HCT116 (cell line): ENCODE measurements around the gene CENPU. TPM values are rescaled to one million over a fixed set of nuclear protein-coding genes. Genes with fewer than 3 reads are reported as not detected.

Experiments
- ATAC-seq: fragments of 200-7000 bp; cut with Tn5 transposase; 2 replicates; pipeline ENCODE4 v1.9.1; 2020; ENCODE audit warnings: mild to moderate bottlenecking, moderate library complexity
- BruUV-seq: library from RNA; stranded (reverse); fragments of 400-500 nt; replicated peaks from 2 replicates; lab custom pipeline; 2021; lab: Mats Ljungman, UMichigan
- CTCF ChIA-PET: fragments of 300-600 bp; sonication (Branson Sonifier 250); formaldehyde crosslinking; loops from one replicate; lab custom pipeline; 2021; ENCODE audit warnings: antibody characterized with exemption; lab: Charles Lee
- POLR2A ChIA-PET: fragments of 300-600, 350-600 bp; sonication (Branson Sonifier 250); formaldehyde crosslinking; loops from one replicate; lab custom pipeline; 2021; ENCODE audit warnings: antibody characterized with exemption; lab: Charles Lee
- RAD21 ChIA-PET, 2 experiments: fragments of 300-600 bp; sonication (Branson Sonifier 250); formaldehyde crosslinking; loops; one replicate each; lab custom pipeline; 2023; ENCODE audit warnings: low total read pairs in 2 of 2; ENCODE audit not compliant: uncharacterized antibody in 2 of 2, unreplicated experiment in 2 of 2, low non-redundant PET in 1 of 2; lab: Charles Lee
- DNase-seq: peaks from one replicate; pipeline ENCODE4 v3.0.0-alpha.2; 2010; ENCODE audit warnings: low read depth, low spot score
- H2AFZ ChIP-seq: fragments of 200-600 bp; shearing (Covaris generic), sonication (generic); 2 replicates; pipeline ENCODE4 v1.6.1; 2017; ENCODE audit warnings: low read depth, mixed run types, mixed read lengths, antibody characterized with exemption, low read length; ENCODE audit not compliant: poor library complexity, severe bottlenecking
- H3K27ac ChIP-seq: 2 replicates; pipeline ENCODE4 v1.5.1; 2012; ENCODE audit warnings: low read depth, low read length
- H3K27me3 ChIP-seq: fragments of 200-600 bp; sonication (generic); 2 replicates; pipeline ENCODE4 v1.6.1; 2016; ENCODE audit warnings: mixed run types, low read length, mixed read lengths; ENCODE audit not compliant: insufficient read depth
- H3K36me3 ChIP-seq, 2 experiments: fragments of 200-500 bp in 1 of 2; fragments of 200-600 bp in 1 of 2; sonication (Bioruptor generic) in 1 of 2; sonication (generic) in 1 of 2; 2 replicates each; pipeline versions ENCODE4 v1.5.1 to v1.6.1; 2014 to 2016; ENCODE audit warnings: low read length in 2 of 2, inconsistent platforms in 1 of 2, mixed read lengths in 1 of 2, mixed run types in 1 of 2; ENCODE audit not compliant: insufficient read depth in 2 of 2, control insufficient read depth in 1 of 2
- H3K4me1 ChIP-seq, 2 experiments: fragments of 200-600 bp in 1 of 2; sonication (generic) in 1 of 2; 2 replicates each; pipeline versions ENCODE4 v1.5.1 to v1.6.1; 2012 to 2017; ENCODE audit warnings: low read length in 2 of 2, inconsistent platforms in 1 of 2, mild to moderate bottlenecking in 1 of 2, mixed read lengths in 1 of 2, mixed run types in 1 of 2, moderate library complexity in 1 of 2; ENCODE audit not compliant: insufficient read depth in 2 of 2, control insufficient read depth in 1 of 2
- H3K4me2 ChIP-seq: fragments of 200-600 bp; sonication (generic); 2 replicates; pipeline ENCODE4 v1.6.1; 2017; ENCODE audit warnings: mixed run types, low read length, mixed read lengths
- H3K4me3 ChIP-seq, 2 experiments: fragments of 200-600 bp in 1 of 2; sonication (generic) in 1 of 2; replicated peaks in 1 of 2; 2 replicates each; pipeline ENCODE4 v1.5.1; 2011 to 2016; ENCODE audit warnings: low read length in 2 of 2, control low read depth in 1 of 2, low read depth in 1 of 2, mild to moderate bottlenecking in 1 of 2, mixed read lengths in 1 of 2, mixed run types in 1 of 2
- H3K79me2 ChIP-seq: fragments of 200-600 bp; sonication (generic); 2 replicates; pipeline ENCODE4 v1.6.1; 2017; ENCODE audit warnings: mild to moderate bottlenecking, mixed run types, low read length, moderate library complexity, mixed read lengths; ENCODE audit not compliant: insufficient read depth
- H3K9ac ChIP-seq: fragments of 200-600 bp; sonication (generic); 2 replicates; pipeline ENCODE4 v1.6.1; 2016; ENCODE audit warnings: low read length, mixed read lengths
- H3K9me2 ChIP-seq: fragments of 200-600 bp; sonication (generic), shearing (Covaris generic); 2 replicates; pipeline ENCODE4 v1.6.1; 2017; ENCODE audit warnings: mixed run types, mild to moderate bottlenecking, moderate library complexity; ENCODE audit not compliant: insufficient read depth
- H3K9me3 ChIP-seq, 2 experiments: fragments of 200-500 bp in 1 of 2; fragments of 200-600 bp in 1 of 2; sonication (Bioruptor generic) in 1 of 2; sonication (generic) in 1 of 2; 2 replicates each; pipeline ENCODE4 v1.6.1; 2014 to 2017; ENCODE audit warnings: low read length in 2 of 2, mixed read lengths in 2 of 2, inconsistent platforms in 1 of 2, low read depth in 1 of 2, mild to moderate bottlenecking in 1 of 2, mixed run types in 1 of 2, moderate library complexity in 1 of 2; ENCODE audit not compliant: control insufficient read depth in 1 of 2, insufficient read depth in 1 of 2
- H4K20me1 ChIP-seq: fragments of 200-600 bp; sonication (generic), shearing (Covaris generic); 2 replicates; pipeline ENCODE4 v1.6.1; 2017; ENCODE audit warnings: mixed run types, mild to moderate bottlenecking, moderate library complexity; ENCODE audit not compliant: insufficient read depth
- CBX3 ChIP-seq: IDR thresholded peaks from 2 replicates; pipeline ENCODE4 v1.6.1; 2012; ENCODE audit warnings: low read depth
- ELF1 ChIP-seq: IDR thresholded peaks from 2 replicates; pipeline ENCODE4 v1.6.1; 2012; ENCODE audit warnings: low read depth, borderline replicate concordance
- EZH2 ChIP-seq: fragments of 200-600 bp; sonication (generic); IDR thresholded peaks from 2 replicates; pipeline ENCODE4 v1.6.1; 2017; ENCODE audit warnings: antibody characterized with exemption, mixed run types
- EZH2phosphoT487 ChIP-seq: fragments of 200-600 bp; IDR thresholded peaks from 2 replicates; pipeline ENCODE4 v1.6.1; 2018; ENCODE audit warnings: antibody characterized with exemption, borderline replicate concordance
- FOSL1 ChIP-seq: IDR thresholded peaks from 2 replicates; pipeline ENCODE4 v1.6.1; 2012; ENCODE audit warnings: low read depth
- POLR2A ChIP-seq: IDR thresholded peaks from 2 replicates; pipeline ENCODE4 v1.7.0; 2011; ENCODE audit warnings: borderline replicate concordance; ENCODE audit not compliant: insufficient read depth, insufficient read length; ENCODE audit errors: extremely low read depth
- POLR2AphosphoS5 ChIP-seq: IDR thresholded peaks from 2 replicates; pipeline ENCODE4 v1.6.1; 2011; ENCODE audit warnings: mild to moderate bottlenecking, low read depth, low read length, moderate library complexity
- SP1 ChIP-seq: IDR thresholded peaks from 2 replicates; pipeline ENCODE4 v1.6.1; 2012; ENCODE audit warnings: low read depth
- YY1 ChIP-seq: IDR thresholded peaks from 2 replicates; pipeline ENCODE4 v1.6.1; 2011; ENCODE audit warnings: low read length, low read depth, moderate library complexity, mild to moderate bottlenecking; ENCODE audit not compliant: insufficient replicate concordance; ENCODE audit errors: extremely low read depth
- ZFX ChIP-seq: fragments of 450-650 bp; IDR thresholded peaks from 2 replicates; pipeline ENCODE4 v1.6.1; 2017
- ZNF274 ChIP-seq: fragments of 200-500 bp; sonication (Bioruptor generic); IDR thresholded peaks from 2 replicates; pipeline ENCODE4 v1.6.1; 2014; ENCODE audit warnings: mild to moderate bottlenecking, low read depth, low read length, inconsistent platforms
- intact Hi-C: fragments of 100-400 bp; cut with micrococcal nuclease; formaldehyde crosslinking; loops from 2 replicates; pipeline ENCODE4 v1.10.0; 2022
- total RNA-seq: library from RNA; stranded (reverse); gene quantifications from one replicate; pipeline ENCODE4 v1.2.1, GENCODE V29; 2021; ENCODE audit not compliant: unreplicated experiment
- TF ChIP-seq, protein P1 (sequence below): IDR thresholded peaks from 2 replicates; pipeline ENCODE4 v1.6.1; 2011; ENCODE audit warnings: mild to moderate bottlenecking, low read length, moderate library complexity; ENCODE audit not compliant: insufficient replicate concordance; ENCODE audit errors: extremely low read depth
- TF ChIP-seq, protein P2 (sequence below): IDR thresholded peaks from 2 replicates; pipeline ENCODE4 v1.6.1; 2012
- TF ChIP-seq, protein P3 (sequence below), 3 experiments: fragments of 200-600 bp in 1 of 3; sonication (generic) in 1 of 3; IDR thresholded peaks in 2 of 3; conservative IDR thresholded peaks in 1 of 3; 2 replicates each; pipeline ENCODE4 v1.5.1; 2012 to 2017; ENCODE audit warnings: low read depth in 2 of 3, low read length in 2 of 3, antibody characterized with exemption in 1 of 3, borderline replicate concordance in 1 of 3, control low read depth in 1 of 3, mild to moderate bottlenecking in 1 of 3, mixed read lengths in 1 of 3, mixed run types in 1 of 3, moderate library complexity in 1 of 3; ENCODE audit not compliant: insufficient read depth in 1 of 3

Gene CENPU
- total RNA-seq, 1 experiment from 2014 or later = 28.2 TPM

DNA sequence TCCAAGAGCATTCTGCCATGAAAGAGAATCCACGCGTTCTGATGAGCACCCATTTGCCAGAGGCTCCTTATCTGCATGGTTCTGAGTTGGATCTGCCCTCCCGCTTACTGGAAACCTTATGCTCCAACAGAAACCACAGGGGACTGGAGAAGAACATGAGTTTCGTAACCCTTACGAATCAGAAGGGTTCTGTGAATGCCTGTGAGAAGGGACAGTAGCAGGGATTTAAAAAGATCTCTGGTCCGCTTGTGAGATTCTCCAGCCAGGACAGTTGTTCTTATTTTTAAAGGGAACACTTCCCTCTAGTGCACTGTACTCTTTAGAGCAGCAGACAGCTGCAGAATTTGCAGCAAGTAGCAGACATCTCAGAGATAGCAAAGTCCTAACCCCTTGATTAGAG, 22.5 kb upstream of the CENPU start:
- H3K9me2 ChIP-seq = no peaks in the 10 kb centered on the region
- POLR2A ChIA-PET = no interaction called here
- TF ChIP-seq POLR2A (no peak), ZNF274 (no peak), ZFX (no peak), YY1 (no peak)
- TF ChIP-seq, protein P1, sequence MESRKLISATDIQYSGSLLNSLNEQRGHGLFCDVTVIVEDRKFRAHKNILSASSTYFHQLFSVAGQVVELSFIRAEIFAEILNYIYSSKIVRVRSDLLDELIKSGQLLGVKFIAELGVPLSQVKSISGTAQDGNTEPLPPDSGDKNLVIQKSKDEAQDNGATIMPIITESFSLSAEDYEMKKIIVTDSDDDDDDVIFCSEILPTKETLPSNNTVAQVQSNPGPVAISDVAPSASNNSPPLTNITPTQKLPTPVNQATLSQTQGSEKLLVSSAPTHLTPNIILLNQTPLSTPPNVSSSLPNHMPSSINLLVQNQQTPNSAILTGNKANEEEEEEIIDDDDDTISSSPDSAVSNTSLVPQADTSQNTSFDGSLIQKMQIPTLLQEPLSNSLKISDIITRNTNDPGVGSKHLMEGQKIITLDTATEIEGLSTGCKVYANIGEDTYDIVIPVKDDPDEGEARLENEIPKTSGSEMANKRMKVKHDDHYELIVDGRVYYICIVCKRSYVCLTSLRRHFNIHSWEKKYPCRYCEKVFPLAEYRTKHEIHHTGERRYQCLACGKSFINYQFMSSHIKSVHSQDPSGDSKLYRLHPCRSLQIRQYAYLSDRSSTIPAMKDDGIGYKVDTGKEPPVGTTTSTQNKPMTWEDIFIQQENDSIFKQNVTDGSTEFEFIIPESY = no peak
- TF ChIP-seq, all 23 proteins: peak for 0
- no peaks in the 10 kb centered on the region for H3K9me3 ChIP-seq
- DNase-seq (no peak), ATAC-seq (no peak)
- BruUV-seq = no TSS peak
- no peak overlapping the region for H3K27ac ChIP-seq
- H3K79me2 ChIP-seq = no peaks in the 10 kb centered on the region
- H3K4me2 ChIP-seq = no peak overlapping the region
- intact Hi-C loops = no loop called here
- no peaks in the 10 kb centered on the region for H3K4me1 ChIP-seq
- no peak overlapping the region for H3K4me3 ChIP-seq
- no peaks in the 10 kb centered on the region for H3K27me3 ChIP-seq
- RAD21 ChIA-PET = no interaction called here
- no peaks in the 10 kb centered on the region for H3K36me3 ChIP-seq
- no peaks in the 10 kb centered on the region for H4K20me1 ChIP-seq
- H2AFZ ChIP-seq = no peak overlapping the region
- H3K9ac ChIP-seq = no peak overlapping the region
- CTCF ChIA-PET = no interaction called here

DNA sequence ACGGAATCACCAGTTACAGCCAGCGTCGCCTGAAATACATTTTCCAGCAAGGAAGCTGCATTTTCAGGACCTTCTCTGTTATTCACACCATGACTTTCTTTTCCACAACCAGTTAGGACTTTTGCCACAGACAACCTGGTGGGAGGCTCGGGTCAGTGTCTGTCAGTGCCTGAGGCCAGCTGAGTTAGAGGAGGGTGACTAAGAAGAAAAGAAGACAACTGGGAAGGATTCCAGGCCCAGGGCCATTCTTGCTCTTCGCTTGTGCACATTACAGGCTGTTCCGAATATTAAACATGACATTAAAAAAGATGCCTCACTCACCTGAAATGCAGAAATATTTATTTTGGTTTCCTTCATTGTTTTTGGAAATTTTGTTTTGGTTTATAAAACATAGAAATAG, 21.4 kb upstream of the CENPU start:
- no peak for DNase-seq
- H3K27ac ChIP-seq = no peak overlapping the region
- POLR2A ChIA-PET = no interaction called here

More for the DNA sequence above, 21.4 kb upstream of the CENPU start:
- ChIA-PET RAD21 (no interaction called here), CTCF (no interaction called here)
- Histone ChIP-seq H3K4me2 (no peak overlapping the region), H3K4me1 (no peaks in the 10 kb centered on the region), H3K9me2 (no peaks in the 10 kb centered on the region), H3K27me3 (no peaks in the 10 kb centered on the region), H3K36me3 (no peaks in the 10 kb centered on the region), H2AFZ (no peak overlapping the region), H3K79me2 (no peaks in the 10 kb centered on the region), H3K9ac (no peak overlapping the region), H4K20me1 (no peaks in the 10 kb centered on the region), H3K4me3 (no peak overlapping the region), H3K9me3 (no peaks in the 10 kb centered on the region)
- BruUV-seq = no TSS peak
- intact Hi-C loops = no loop called here
- TF ChIP-seq, protein P2, sequence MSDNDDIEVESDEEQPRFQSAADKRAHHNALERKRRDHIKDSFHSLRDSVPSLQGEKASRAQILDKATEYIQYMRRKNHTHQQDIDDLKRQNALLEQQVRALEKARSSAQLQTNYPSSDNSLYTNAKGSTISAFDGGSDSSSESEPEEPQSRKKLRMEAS = no peak
- TF ChIP-seq SP1 (no peak), EZH2 (no peak), POLR2AphosphoS5 (no peak), YY1 (no peak), FOSL1 (no peak), CBX3 (no peak), EZH2phosphoT487 (no peak), ZFX (no peak), ELF1 (no peak), POLR2A (no peak)
- TF ChIP-seq, protein P1 = no peak
- TF ChIP-seq, protein P3, sequence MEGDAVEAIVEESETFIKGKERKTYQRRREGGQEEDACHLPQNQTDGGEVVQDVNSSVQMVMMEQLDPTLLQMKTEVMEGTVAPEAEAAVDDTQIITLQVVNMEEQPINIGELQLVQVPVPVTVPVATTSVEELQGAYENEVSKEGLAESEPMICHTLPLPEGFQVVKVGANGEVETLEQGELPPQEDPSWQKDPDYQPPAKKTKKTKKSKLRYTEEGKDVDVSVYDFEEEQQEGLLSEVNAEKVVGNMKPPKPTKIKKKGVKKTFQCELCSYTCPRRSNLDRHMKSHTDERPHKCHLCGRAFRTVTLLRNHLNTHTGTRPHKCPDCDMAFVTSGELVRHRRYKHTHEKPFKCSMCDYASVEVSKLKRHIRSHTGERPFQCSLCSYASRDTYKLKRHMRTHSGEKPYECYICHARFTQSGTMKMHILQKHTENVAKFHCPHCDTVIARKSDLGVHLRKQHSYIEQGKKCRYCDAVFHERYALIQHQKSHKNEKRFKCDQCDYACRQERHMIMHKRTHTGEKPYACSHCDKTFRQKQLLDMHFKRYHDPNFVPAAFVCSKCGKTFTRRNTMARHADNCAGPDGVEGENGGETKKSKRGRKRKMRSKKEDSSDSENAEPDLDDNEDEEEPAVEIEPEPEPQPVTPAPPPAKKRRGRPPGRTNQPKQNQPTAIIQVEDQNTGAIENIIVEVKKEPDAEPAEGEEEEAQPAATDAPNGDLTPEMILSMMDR (IDR thresholded peaks at IDR 0.05 in 2 of 3, conservative IDR thresholded peaks at IDR 0.05 in 1 of 3; ENCODE audit: borderline replicate concordance in 1 of 3, insufficient read depth in 1 of 3, low read depth in 2 of 3, low read length in 2 of 3) = no peak
- no peak for ATAC-seq
